Loucy (cell line): ENCODE data around the gene PRM1.

Source experiments
- H2AFZ ChIP-seq: fragments of 200-600 bp; sonication (generic); 2 replicates; pipeline ENCODE4 v1.6.0; 2016; ENCODE audit warnings: antibody characterized with exemption, mild to moderate bottlenecking, low read length, moderate library complexity
- H3F3A ChIP-seq: fragments of 200-600 bp; 2 replicates; pipeline ENCODE4 v1.6.0; 2016; ENCODE audit warnings: antibody characterized with exemption, low read depth, mild to moderate bottlenecking
- H3K27me3 ChIP-seq: fragments of 200-600 bp; sonication (generic); 2 replicates; pipeline ENCODE4 v1.6.1; 2014; ENCODE audit warnings: low read length, mild to moderate bottlenecking; ENCODE audit not compliant: insufficient read depth, poor library complexity, severe bottlenecking
- H3K36me3 ChIP-seq: fragments of 200-600 bp; sonication (generic); 2 replicates; pipeline ENCODE4 v1.6.1; 2016; ENCODE audit warnings: low read length; ENCODE audit not compliant: insufficient read depth
- H3K4me1 ChIP-seq: fragments of 200-600 bp; sonication (generic); 2 replicates; pipeline ENCODE4 v1.5.1; 2014; ENCODE audit warnings: low read length, mild to moderate bottlenecking; ENCODE audit not compliant: insufficient read depth, poor library complexity, severe bottlenecking
- H3K4me2 ChIP-seq: fragments of 200-600 bp; sonication (generic); 2 replicates; pipeline ENCODE4 v1.6.0; 2014; ENCODE audit warnings: antibody characterized with exemption, low read length, low read depth, mild to moderate bottlenecking; ENCODE audit not compliant: poor library complexity, severe bottlenecking
- H3K4me3 ChIP-seq: fragments of 200-600 bp; sonication (generic); 2 replicates; pipeline ENCODE4 v1.5.1; 2014; ENCODE audit warnings: low read length, mild to moderate bottlenecking, mixed read lengths; ENCODE audit not compliant: poor library complexity, severe bottlenecking
- H3K79me2 ChIP-seq: fragments of 200-600 bp; sonication (generic); 2 replicates; pipeline ENCODE4 v1.6.1; 2014; ENCODE audit warnings: low read length; ENCODE audit not compliant: insufficient read depth
- H3K9ac ChIP-seq: fragments of 200-600 bp; sonication (generic); 2 replicates; pipeline ENCODE4 v1.6.0; 2014; ENCODE audit warnings: mild to moderate bottlenecking, low read depth, low read length, moderate library complexity; ENCODE audit not compliant: poor library complexity, severe bottlenecking
- H3K9me2 ChIP-seq: fragments of 200-600 bp; sonication (generic); replicated peaks from 2 replicates; pipeline ENCODE4 v1.6.1; 2016; ENCODE audit warnings: low read depth, low read length, mixed read lengths
- H3K9me3 ChIP-seq: fragments of 200-600 bp; sonication (generic); 2 replicates; pipeline ENCODE4 v1.6.1; 2014; ENCODE audit warnings: mild to moderate bottlenecking, antibody characterized with exemption, low read length, low read depth; ENCODE audit not compliant: insufficient read depth
- H4K20me1 ChIP-seq: fragments of 200-600 bp; sonication (generic); 2 replicates; pipeline ENCODE4 v1.6.0; 2014; ENCODE audit warnings: antibody characterized with exemption, low read length, mild to moderate bottlenecking; ENCODE audit not compliant: insufficient read depth, poor library complexity, severe bottlenecking
- CTCF ChIP-seq: fragments of 200-600 bp; sonication (generic); conservative IDR thresholded peaks from 2 replicates; pipeline ENCODE4 v1.5.1; 2014; ENCODE audit warnings: mild to moderate bottlenecking, antibody characterized with exemption, low read length
- EZH2phosphoT487 ChIP-seq: fragments of 200-600 bp; IDR thresholded peaks from 2 replicates; pipeline ENCODE4 v1.6.1; 2018; ENCODE audit warnings: antibody characterized with exemption, mild to moderate bottlenecking, moderate library complexity, borderline replicate concordance

The PRM1 gene

GRCh38 chr16:11240636-11241473 lies 40.3 kb downstream of the PRM1 start:
- TF ChIP-seq EZH2phosphoT487 (no peak), CTCF (no peak)

GRCh38 chr16:11239644-11240632 lies 41.2 kb downstream of the PRM1 start:
- Histone ChIP-seq H3K36me3 (no peaks in the 10 kb centered on the region), H3K9me2 (no peaks in the 10 kb centered on the region), H3K4me1 (peaks cover 5% of the 10 kb centered on the region), H3K79me2 (no peaks in the 10 kb centered on the region), H3K4me3 (no peak overlapping the region), H3K27me3 (no peaks in the 10 kb centered on the region), H2AFZ (peak overlapping the region; percentile 70; the same call in 1 of the 2 replicates), H3K9ac (no peak overlapping the region), H3K9me3 (no peaks in the 10 kb centered on the region), H3K4me2 (peak overlapping the region; percentile 54), H4K20me1 (no peaks in the 10 kb centered on the region), H3F3A (no peaks in the 10 kb centered on the region)
- no peak for TF ChIP-seq CTCF
- no peak for TF ChIP-seq EZH2phosphoT487

More at GRCh38 chr16:11240636-11241473, 40.3 kb downstream of the PRM1 start:
- H3K79me2 ChIP-seq = no peaks in the 10 kb centered on the region
- H3F3A ChIP-seq = no peaks in the 10 kb centered on the region
- peaks cover 5% of the 10 kb centered on the region for H3K4me1 ChIP-seq
- H3K9me3 ChIP-seq = no peaks in the 10 kb centered on the region
- H3K9ac ChIP-seq = peak overlapping the region; percentile 36
- H3K4me2 ChIP-seq = peak overlapping the region; percentile 54
- H3K27me3 ChIP-seq = no peaks in the 10 kb centered on the region
- no peaks in the 10 kb centered on the region for H4K20me1 ChIP-seq
- no peaks in the 10 kb centered on the region for H3K36me3 ChIP-seq
- H2AFZ ChIP-seq = peak overlapping the region; percentile 70
- H3K9me2 ChIP-seq = no peaks in the 10 kb centered on the region
- H3K4me3 ChIP-seq = peak overlapping the region; percentile 29

GRCh38 chr16:11238272-11239202 lies 42.6 kb downstream of the PRM1 start:
- Histone ChIP-seq H3K79me2 (no peaks in the 10 kb centered on the region), H3K9me2 (no peaks in the 10 kb centered on the region), H3K9me3 (no peaks in the 10 kb centered on the region), H2AFZ (no peak overlapping the region), H4K20me1 (no peaks in the 10 kb centered on the region), H3K4me1 (peaks cover 10% of the 10 kb centered on the region), H3K4me3 (no peak overlapping the region), H3F3A (no peaks in the 10 kb centered on the region), H3K27me3 (no peaks in the 10 kb centered on the region), H3K36me3 (no peaks in the 10 kb centered on the region), H3K9ac (no peak overlapping the region), H3K4me2 (no peak overlapping the region)
- TF ChIP-seq EZH2phosphoT487 = no peak
- no peak for TF ChIP-seq CTCF
